ENCODE data around the gene SMYD3.
"Not testable (repeated sequence)": the region's sequence is repeated elsewhere in the genome, so short reads cannot be mapped to it uniquely, and the experiment has no call there.

Gene SMYD3

DNA sequence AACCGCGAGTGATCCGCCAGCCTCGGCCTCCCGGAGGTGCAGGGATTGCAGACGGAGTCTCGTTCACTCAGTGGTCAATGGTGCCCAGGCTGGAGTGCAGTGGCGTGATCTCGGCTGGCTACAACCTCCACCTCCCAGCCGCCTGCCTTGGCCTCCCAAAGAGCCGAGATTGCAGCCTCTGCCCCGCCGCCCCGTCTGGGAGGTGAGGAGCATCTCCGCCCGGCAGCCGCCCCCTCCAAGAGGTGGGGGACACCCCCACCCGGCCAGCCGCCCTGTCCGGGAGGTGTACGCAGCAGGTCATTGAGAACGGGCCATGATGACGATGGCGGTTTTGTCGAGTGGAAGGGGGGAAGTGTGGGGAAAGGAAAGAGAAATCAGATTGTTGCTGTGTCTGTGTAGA is 732.1 kb downstream of the SMYD3 start:
- DNase-seq: not testable (repeated sequence)

GRCh38 chr1:245774196-245774595 is 732.9 kb downstream of the SMYD3 start:
- no peak for DNase-seq

GRCh38 chr1:245773344-245773743 is 733.7 kb downstream of the SMYD3 start:
- DNase-seq: no peak

DNA sequence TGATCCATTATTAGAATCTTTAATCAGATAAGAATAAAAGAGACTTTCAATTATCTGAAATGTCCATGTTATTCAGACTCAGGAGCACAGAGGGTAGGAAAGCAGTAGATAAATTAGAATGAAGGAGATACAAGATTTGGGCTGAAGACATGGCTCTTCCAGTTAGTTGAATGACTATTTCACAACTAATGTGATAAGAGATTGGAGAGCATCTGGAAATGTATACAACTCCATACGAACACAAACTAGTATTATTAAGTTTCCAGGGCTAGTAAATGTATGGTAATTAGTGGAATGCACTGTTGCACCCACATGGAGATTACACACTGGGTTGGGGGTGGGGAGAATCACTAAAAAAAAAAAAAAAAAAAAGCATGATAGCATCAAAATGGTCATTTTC is 734.3 kb downstream of the SMYD3 start:
- DNase-seq: no peak

GRCh38 chr1:245772325-245772724 is 734.8 kb downstream of the SMYD3 start:
- no peak for DNase-seq

- DNase-seq: no peak
Observed at GRCh38 chr1:245771511-245772281, 735.4 kb downstream of the SMYD3 start.

- no peak for DNase-seq
Observed at GRCh38 chr1:245770156-245770555, 736.9 kb downstream of the SMYD3 start.

GRCh38 chr1:245768596-245768995 is 738.5 kb downstream of the SMYD3 start:
- no peak for DNase-seq

- no peak for DNase-seq
Observed at GRCh38 chr1:245765230-245766000, 741.7 kb downstream of the SMYD3 start.

- no peak for DNase-seq
Observed at GRCh38 chr1:245763873-245764331, 743.2 kb downstream of the SMYD3 start.

- no peak for DNase-seq
Observed at GRCh38 chr1:245762396-245762910, 744.6 kb downstream of the SMYD3 start.

DNA sequence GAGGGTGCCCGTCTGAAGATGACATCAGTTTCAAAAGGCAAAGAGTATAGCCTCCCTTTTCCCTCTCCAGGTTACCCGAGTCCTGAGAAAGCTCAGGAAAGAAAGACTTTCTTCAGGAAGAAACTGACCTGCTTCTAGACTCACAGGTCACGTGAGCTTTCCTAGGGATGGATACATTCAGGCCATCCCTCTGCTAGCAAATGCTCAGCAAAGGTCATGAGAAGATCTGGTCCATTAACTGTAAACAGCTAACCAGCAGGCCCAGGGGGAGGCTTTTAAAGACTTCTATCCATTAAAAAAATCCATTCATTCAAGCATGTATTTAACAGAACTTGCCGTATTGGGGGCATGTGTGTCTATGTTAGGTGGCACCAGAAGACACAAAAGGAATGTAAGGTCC is 746.8 kb downstream of the SMYD3 start:
- no peak for DNase-seq

GRCh38 chr1:245754463-245754961 is 752.6 kb downstream of the SMYD3 start:
- DNase-seq: no peak

GRCh38 chr1:245753807-245754206 is 753.3 kb downstream of the SMYD3 start:
- DNase-seq: no peak

DNA sequence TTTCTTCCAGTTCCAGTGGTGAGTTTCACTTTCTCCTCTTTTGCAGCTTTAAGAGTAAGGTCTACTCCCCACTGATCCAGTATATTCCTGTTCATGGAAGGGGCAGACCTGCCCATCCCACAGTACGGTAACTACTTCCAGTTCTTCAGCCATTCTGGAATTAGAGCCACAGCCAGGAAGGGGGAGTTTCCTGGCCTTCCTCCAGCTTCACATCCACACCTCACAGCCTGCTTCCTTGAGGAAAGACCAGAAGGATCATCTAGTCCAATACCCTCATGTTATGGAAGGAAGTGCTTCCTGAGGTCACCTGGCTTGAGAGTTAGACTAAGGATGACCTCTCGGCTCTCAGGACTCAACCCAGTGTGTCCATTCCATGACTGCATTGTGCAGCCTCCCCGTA is 754.5 kb downstream of the SMYD3 start:
- no peak for DNase-seq

DNA sequence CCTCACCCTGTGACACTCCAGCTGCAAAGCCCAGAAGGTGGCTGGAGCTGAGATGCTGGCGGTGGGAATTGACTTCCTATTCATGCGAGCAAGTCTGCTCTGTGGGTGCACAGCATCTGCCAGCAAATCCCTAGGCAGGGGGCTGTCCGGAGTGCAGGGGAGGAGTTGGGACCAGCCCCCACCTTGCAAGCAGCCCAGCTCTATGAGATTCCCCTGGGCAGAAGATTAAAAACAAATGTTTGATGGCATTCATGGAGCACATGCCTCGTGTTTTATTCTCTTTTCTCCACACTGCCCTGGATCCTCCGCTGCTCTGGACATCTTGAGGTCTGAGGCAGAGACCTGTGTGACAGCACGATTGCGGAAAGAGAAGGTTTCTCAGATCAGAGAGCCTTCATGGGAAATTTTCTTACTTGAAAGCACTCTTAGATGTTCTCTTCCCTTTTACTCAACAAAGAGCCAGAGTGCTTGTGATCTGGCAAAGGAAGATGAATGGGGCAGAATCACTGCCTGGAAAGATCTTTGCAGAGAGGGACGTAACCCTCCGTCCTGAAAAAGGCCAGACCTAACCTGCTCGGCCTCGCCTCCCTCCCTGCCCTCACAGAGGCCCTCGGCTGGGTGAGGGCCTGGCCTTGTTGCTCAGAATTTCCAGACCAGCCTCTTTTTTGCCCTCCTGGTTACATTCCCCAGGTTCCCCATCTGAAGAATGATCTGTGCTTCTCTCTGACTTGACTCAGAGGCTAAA is 755.2 kb downstream of the SMYD3 start:
- no peak for DNase-seq

GRCh38 chr1:245751116-245751515 is 756.0 kb downstream of the SMYD3 start:
- no peak for DNase-seq

DNA sequence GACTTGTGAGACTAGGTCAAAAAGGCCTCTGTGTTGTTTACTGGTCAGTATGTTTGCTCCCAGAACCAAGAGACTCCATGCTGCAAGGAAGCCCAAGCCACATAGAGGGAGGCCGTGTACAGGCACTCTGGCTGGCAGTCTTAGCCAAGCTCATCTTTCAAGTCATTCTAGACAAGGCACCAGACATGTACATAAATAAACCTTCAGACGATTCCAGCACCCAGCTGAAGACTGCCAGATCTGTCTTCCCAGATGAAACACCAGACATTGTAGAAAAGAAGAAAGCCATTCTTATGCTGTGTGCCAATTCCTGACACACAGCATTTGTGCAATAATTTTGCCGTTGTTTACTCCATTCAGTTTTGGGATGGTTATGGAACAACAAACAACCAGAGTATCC is 756.8 kb downstream of the SMYD3 start:
- no peak for DNase-seq

GRCh38 chr1:245749053-245749452 is 758.0 kb downstream of the SMYD3 start:
- DNase-seq: no peak

DNA sequence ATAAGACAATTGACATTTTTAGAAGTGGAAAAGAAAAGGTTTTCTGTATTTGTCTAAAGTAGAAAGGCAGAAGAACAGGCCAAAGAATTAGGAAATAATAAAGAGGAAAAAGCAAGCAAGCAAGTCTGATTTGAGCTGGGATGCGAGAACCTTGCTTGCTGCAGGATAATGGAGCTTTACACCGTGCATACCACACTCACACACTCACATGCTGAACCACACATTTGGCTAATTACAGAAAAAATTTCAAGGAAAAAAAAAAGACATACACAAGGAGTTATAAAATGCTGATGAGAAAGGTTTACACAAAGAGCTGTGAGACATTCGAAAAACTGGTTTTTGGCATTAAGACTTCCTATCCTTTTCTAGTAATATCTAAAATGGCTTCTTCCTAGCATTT is 758.4 kb downstream of the SMYD3 start:
- DNase-seq: no peak

DNA sequence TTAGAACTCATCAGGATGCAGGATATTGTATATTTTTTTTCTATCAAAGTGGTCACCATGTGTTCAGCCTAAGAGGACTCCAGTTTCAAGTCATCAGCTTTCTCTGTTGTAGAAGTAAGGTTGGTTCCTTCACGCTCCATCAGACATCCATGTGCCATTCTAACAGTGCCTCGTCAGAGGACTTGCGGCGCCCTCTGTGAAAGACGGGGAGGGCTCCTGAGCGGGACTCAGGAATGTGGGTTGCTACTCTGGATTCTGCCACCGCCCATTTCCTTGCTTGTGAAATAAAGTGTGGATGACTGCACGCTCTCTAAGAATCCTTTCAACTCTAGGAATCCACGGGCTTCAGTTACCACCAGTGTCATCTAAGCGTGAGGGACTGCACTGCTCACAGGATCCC is 758.8 kb downstream of the SMYD3 start:
- DNase-seq: no peak

DNA sequence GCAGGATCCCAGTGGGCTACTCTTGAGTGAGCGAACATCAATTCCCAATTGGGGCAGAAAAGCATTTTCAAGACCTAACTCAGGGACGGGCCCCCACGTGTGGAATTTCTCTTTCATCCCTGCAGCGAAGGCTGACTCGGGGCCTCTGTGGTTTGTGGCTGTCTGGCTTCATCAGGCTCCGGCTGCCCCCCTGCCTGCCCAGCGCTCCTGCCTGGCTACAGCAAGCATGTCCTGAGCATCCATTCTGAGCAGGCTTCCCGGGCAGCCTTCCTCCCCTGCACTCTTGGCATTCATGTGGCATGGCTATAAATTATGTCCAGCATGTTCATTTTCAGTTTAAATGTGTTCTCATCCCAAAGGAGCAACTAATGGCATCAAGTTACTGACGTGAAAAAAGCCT is 764.2 kb downstream of the SMYD3 start:
- DNase-seq: no peak

GRCh38 chr1:245740336-245740735 is 766.7 kb downstream of the SMYD3 start:
- not testable (repeated sequence) for DNase-seq
